Fibroblast of lung (primary cell): ENCODE results near the gene TMEM178A.

Source experiments
- EZH2 ChIP-seq: IDR thresholded peaks from 2 replicates; pipeline ENCODE4 v1.5.1; 2012; ENCODE audit warnings: low read length, control low read depth, mild to moderate bottlenecking; ENCODE audit errors: missing control alignments
- TF ChIP-seq, protein P1 (sequence below), 2 donors: IDR thresholded peaks in 1 of 2; conservative IDR thresholded peaks in 1 of 2; 1 replicate in 1 of 2; 2 replicates in 1 of 2; pipeline ENCODE4 v1.5.1; 2011 to 2012; ENCODE audit warnings: low read length in 2 of 2, control low read depth in 1 of 2, inconsistent platforms in 1 of 2, low read depth in 1 of 2, mild to moderate bottlenecking in 1 of 2

DNA sequence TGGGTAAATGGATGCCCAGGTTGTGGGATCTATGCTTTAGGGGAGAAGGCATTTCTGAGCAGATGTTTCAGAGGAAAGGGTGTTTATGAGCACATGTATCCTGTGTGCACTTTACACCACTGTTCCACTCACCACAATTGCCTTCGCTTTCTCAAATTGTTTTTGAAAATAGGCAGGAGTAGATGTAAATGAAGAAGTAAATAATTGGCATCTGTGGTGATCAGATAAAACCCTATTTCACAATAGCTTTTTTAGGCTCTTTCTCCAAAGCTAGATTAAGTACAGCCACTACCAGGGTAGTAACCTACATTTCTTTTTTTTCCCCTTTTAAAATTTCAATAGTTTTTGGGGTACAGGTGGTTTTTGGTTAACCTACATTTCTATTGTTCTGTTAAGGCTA, 40.6 kb downstream of the TMEM178A start:
- TF ChIP-seq, protein P1, sequence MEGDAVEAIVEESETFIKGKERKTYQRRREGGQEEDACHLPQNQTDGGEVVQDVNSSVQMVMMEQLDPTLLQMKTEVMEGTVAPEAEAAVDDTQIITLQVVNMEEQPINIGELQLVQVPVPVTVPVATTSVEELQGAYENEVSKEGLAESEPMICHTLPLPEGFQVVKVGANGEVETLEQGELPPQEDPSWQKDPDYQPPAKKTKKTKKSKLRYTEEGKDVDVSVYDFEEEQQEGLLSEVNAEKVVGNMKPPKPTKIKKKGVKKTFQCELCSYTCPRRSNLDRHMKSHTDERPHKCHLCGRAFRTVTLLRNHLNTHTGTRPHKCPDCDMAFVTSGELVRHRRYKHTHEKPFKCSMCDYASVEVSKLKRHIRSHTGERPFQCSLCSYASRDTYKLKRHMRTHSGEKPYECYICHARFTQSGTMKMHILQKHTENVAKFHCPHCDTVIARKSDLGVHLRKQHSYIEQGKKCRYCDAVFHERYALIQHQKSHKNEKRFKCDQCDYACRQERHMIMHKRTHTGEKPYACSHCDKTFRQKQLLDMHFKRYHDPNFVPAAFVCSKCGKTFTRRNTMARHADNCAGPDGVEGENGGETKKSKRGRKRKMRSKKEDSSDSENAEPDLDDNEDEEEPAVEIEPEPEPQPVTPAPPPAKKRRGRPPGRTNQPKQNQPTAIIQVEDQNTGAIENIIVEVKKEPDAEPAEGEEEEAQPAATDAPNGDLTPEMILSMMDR (conservative IDR thresholded peaks at IDR 0.05 in 1 of 2, IDR thresholded peaks at IDR 0.05 in 1 of 2; ENCODE audit: low read depth in 1 of 2, low read length in 2 of 2): no peak
- no peak for TF ChIP-seq EZH2
